Measurements from ENCODE around the gene UBQLN1. TPM values are rescaled to one million over a fixed set of nuclear protein-coding genes. Genes with fewer than 3 reads are reported as not detected.
"Not testable (repeated sequence)": the region's sequence is repeated elsewhere in the genome, so short reads cannot be mapped to it uniquely, and the experiment has no call there.

UBQLN1 gene
- 186 TPM for total RNA-seq

GRCh38 chr9:83707768-83708514 is at the start of gene UBQLN1:
UBQLN1 (minus strand) TSS chr9:83707958; CDS start chr9:83707679, 279 bp downstream.
- peak within 1 kb of the TSS; percentile 90 for H3K4me3 ChIP-seq (ENCODE audit: low read length)

GRCh38 chr9:83754383-83754977 is 46.7 kb upstream of the UBQLN1 start:
- Histone ChIP-seq H3K4me3 (ENCODE audit: low read length) (no peak overlapping the region), H3K4me1 (ENCODE audit: insufficient read depth, low read length) (no peaks in the 10 kb centered on the region), H3K27me3 (ENCODE audit: insufficient read depth, low read length) (no peaks in the 10 kb centered on the region), H3K9me3 (ENCODE audit: low read depth, low read length) (no peaks in the 10 kb centered on the region)

More at GRCh38 chr9:83707768-83708514, at the start of gene UBQLN1:
- Histone ChIP-seq H3K9me3 (ENCODE audit: low read depth, low read length) (no peaks in the 10 kb centered on the region), H3K27me3 (ENCODE audit: insufficient read depth, low read length) (no peaks in the 10 kb centered on the region), H3K4me1 (ENCODE audit: insufficient read depth, low read length) (peaks cover 32% of the 10 kb centered on the region)

GRCh38 chr9:83749706-83750105 is 41.9 kb upstream of the UBQLN1 start:
- Histone ChIP-seq H3K9me3 (ENCODE audit: low read depth, low read length) (no peaks in the 10 kb centered on the region), H3K27me3 (ENCODE audit: insufficient read depth, low read length) (no peaks in the 10 kb centered on the region), H3K4me1 (ENCODE audit: insufficient read depth, low read length) (no peaks in the 10 kb centered on the region), H3K4me3 (ENCODE audit: low read length) (no peak overlapping the region)

DNA sequence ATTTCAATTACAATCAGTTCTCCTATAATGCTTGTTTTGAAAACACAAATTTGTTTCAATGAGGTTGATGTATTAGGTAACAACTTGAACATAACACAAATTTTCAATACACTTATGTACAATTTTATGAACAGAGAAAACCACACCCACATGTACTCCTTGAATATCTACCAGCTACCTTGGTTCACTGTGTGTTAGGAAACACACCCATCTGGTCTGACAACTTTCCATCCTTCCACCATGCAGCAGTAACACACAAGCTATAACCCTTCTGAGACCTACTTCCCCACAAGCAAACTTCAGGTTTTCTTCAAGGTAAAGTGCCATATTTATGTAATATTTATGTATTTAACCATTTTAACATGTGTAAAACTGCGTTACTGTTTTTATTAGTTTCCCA is 36.4 kb upstream of the UBQLN1 start:
- Histone ChIP-seq H3K27me3 (ENCODE audit: insufficient read depth, low read length) (no peaks in the 10 kb centered on the region), H3K4me3 (ENCODE audit: low read length) (no peak overlapping the region), H3K9me3 (ENCODE audit: low read depth, low read length) (no peaks in the 10 kb centered on the region), H3K4me1 (ENCODE audit: insufficient read depth, low read length) (no peaks in the 10 kb centered on the region)

DNA sequence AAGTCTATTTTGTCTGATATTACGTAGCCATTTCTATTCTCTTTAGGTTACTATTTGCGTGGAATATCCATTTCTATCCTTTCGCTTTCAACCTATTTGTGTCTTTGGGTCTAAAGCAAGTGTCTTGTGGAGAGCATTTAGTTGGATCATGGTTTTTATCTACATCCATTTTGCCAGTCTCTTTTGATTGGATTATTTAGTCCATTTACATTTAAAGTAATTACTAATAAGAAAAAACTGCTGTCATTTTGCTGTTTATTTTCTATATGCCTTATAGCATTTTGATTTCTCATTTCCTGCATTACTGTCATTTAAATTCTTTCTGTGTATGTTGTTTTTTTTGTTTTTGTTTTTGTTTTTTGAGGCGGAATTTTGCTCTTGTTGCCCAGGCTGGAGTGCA is 26.0 kb upstream of the UBQLN1 start:
- H3K4me1 ChIP-seq (ENCODE audit: insufficient read depth, low read length): no peaks in the 10 kb centered on the region
- H3K4me3 ChIP-seq (ENCODE audit: low read length): no peak overlapping the region
- no peaks in the 10 kb centered on the region for H3K27me3 ChIP-seq (ENCODE audit: insufficient read depth, low read length)
- no peaks in the 10 kb centered on the region for H3K9me3 ChIP-seq (ENCODE audit: low read depth, low read length)

DNA sequence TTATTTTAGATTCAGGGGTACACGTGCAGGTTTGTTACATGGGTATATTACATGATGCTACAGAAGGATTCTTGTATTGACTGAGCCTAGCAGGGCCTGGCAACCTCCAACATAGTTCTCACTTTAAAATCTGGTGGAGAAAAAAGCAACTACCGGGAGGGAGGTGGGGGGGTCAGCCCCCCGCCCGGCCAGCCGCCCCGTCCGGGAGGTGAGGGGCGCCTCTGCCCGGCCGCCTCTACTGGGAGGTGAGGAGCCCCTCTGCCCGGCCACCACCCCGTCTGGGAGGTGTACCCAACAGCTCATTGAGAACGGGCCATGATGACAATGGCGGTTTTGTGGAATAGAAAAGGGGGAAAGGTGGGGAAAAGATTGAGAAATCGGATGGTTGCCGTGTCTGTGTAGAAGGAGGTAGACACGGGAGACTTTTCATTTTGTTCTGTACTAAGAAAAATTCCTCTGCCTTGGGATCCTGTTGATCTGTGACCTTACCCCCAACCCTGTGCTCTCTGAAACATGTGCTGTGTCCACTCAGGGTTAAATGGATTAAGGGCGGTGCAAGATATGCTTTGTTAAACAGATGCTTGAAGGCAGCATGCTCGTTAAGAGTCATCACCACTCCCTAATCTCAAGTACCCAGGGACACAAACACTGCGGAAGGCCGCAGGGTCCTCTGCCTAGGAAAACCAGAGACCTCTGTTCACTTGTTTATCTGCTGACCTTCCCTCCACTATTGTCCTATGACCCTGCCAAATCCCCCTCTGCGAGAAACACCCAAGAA is 21.0 kb upstream of the UBQLN1 start:
- not testable (repeated sequence) for H3K4me3 ChIP-seq (ENCODE audit: low read length); H3K27me3 ChIP-seq (ENCODE audit: insufficient read depth, low read length); H3K4me1 ChIP-seq (ENCODE audit: insufficient read depth, low read length); H3K9me3 ChIP-seq (ENCODE audit: low read depth, low read length)

- no peak overlapping the region for H3K4me3 ChIP-seq (ENCODE audit: low read length)
- peaks cover 7% of the 10 kb centered on the region for H3K9me3 ChIP-seq (ENCODE audit: low read depth, low read length)
- H3K4me1 ChIP-seq (ENCODE audit: insufficient read depth, low read length): no peaks in the 10 kb centered on the region
- H3K27me3 ChIP-seq (ENCODE audit: insufficient read depth, low read length): no peaks in the 10 kb centered on the region
Measured at GRCh38 chr9:83724436-83724835, 16.7 kb upstream of the UBQLN1 start.

GRCh38 chr9:83722726-83723495 is 15.2 kb upstream of the UBQLN1 start:
- Histone ChIP-seq H3K4me1 (ENCODE audit: insufficient read depth, low read length) (no peaks in the 10 kb centered on the region), H3K9me3 (ENCODE audit: low read depth, low read length) (peaks cover 7% of the 10 kb centered on the region), H3K27me3 (ENCODE audit: insufficient read depth, low read length) (no peaks in the 10 kb centered on the region), H3K4me3 (ENCODE audit: low read length) (no peak overlapping the region)

GRCh38 chr9:83721509-83721908 is 13.8 kb upstream of the UBQLN1 start:
- H3K9me3 ChIP-seq (ENCODE audit: low read depth, low read length): peaks cover 7% of the 10 kb centered on the region
- no peaks in the 10 kb centered on the region for H3K4me1 ChIP-seq (ENCODE audit: insufficient read depth, low read length)
- no peak overlapping the region for H3K4me3 ChIP-seq (ENCODE audit: low read length)

GRCh38 chr9:83715794-83716193 is 8.0 kb upstream of the UBQLN1 start:
- H3K9me3 ChIP-seq (ENCODE audit: low read depth, low read length): no peaks in the 10 kb centered on the region
- no peak overlapping the region for H3K4me3 ChIP-seq (ENCODE audit: low read length)
- no peaks in the 10 kb centered on the region for H3K4me1 ChIP-seq (ENCODE audit: insufficient read depth, low read length)

More at GRCh38 chr9:83721509-83721908, 13.8 kb upstream of the UBQLN1 start:
- no peaks in the 10 kb centered on the region for H3K27me3 ChIP-seq (ENCODE audit: insufficient read depth, low read length)

GRCh38 chr9:83715221-83715620 is 7.5 kb upstream of the UBQLN1 start:
- H3K27me3 ChIP-seq (ENCODE audit: insufficient read depth, low read length): no peaks in the 10 kb centered on the region
- no peak overlapping the region for H3K4me3 ChIP-seq (ENCODE audit: low read length)
- H3K4me1 ChIP-seq (ENCODE audit: insufficient read depth, low read length): no peaks in the 10 kb centered on the region
- no peaks in the 10 kb centered on the region for H3K9me3 ChIP-seq (ENCODE audit: low read depth, low read length)

More at GRCh38 chr9:83715794-83716193, 8.0 kb upstream of the UBQLN1 start:
- H3K27me3 ChIP-seq (ENCODE audit: insufficient read depth, low read length): no peaks in the 10 kb centered on the region

GRCh38 chr9:83714329-83714728 is 6.6 kb upstream of the UBQLN1 start:
- H3K4me1 ChIP-seq (ENCODE audit: insufficient read depth, low read length): no peaks in the 10 kb centered on the region
- no peaks in the 10 kb centered on the region for H3K9me3 ChIP-seq (ENCODE audit: low read depth, low read length)
- H3K4me3 ChIP-seq (ENCODE audit: low read length): no peak overlapping the region
- H3K27me3 ChIP-seq (ENCODE audit: insufficient read depth, low read length): no peaks in the 10 kb centered on the region

- peaks cover 32% of the 10 kb centered on the region for H3K4me1 ChIP-seq (ENCODE audit: insufficient read depth, low read length)
- no peaks in the 10 kb centered on the region for H3K27me3 ChIP-seq (ENCODE audit: insufficient read depth, low read length)
- no peaks in the 10 kb centered on the region for H3K9me3 ChIP-seq (ENCODE audit: low read depth, low read length)
- H3K4me3 ChIP-seq (ENCODE audit: low read length): peak overlapping the region; percentile 90
Measured at GRCh38 chr9:83708515-83709158, 879 bp upstream of the UBQLN1 start.

DNA sequence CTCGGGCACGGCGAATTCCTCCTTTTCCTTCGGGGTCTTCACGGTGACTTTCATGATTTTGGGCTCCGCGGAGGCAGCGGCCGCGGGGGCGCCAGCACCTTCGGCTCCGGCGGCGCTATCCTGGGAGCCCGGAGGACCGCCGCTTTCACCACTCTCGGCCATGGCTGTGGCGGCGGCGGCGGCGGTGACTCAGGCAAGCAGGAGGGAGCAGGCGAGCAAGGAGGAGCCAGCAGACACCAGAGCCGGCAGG is 315 bp downstream of the UBQLN1 start:
- H3K27me3 ChIP-seq (ENCODE audit: insufficient read depth, low read length): no peaks in the 10 kb centered on the region
- peaks cover 32% of the 10 kb centered on the region for H3K4me1 ChIP-seq (ENCODE audit: insufficient read depth, low read length)
- no peaks in the 10 kb centered on the region for H3K9me3 ChIP-seq (ENCODE audit: low read depth, low read length)
- peak overlapping the region; percentile 90 for H3K4me3 ChIP-seq (ENCODE audit: low read length)
